GM21528 (cell line): ENCODE results near the gene UGGT1.

Experiments
- ATAC-seq: cut with Tn5 transposase; IDR thresholded peaks from one replicate; pipeline ENCODE4 v1.9.1; 2021; ENCODE audit warnings: mild to moderate bottlenecking, moderate library complexity; ENCODE audit not compliant: unreplicated experiment, low FRiP score

Gene UGGT1

GRCh38 chr2:128109243-128109642 lies 18.2 kb downstream of the UGGT1 start:
- no peak for ATAC-seq

- no peak for ATAC-seq
These were observed 25.1 kb downstream of the UGGT1 start for GRCh38 chr2:128115921-128116623.

- ATAC-seq: no peak
These were observed 43.6 kb downstream of the UGGT1 start for GRCh38 chr2:128134573-128134972.

GRCh38 chr2:128137094-128137616 lies 46.2 kb downstream of the UGGT1 start:
- ATAC-seq: no peak

- ATAC-seq: no peak
These were observed 48.6 kb downstream of the UGGT1 start for GRCh38 chr2:128139624-128140023.

- ATAC-seq: no peak
These were observed 54.7 kb downstream of the UGGT1 start for GRCh38 chr2:128145651-128146050.

- ATAC-seq: no peak
These were observed 62.8 kb downstream of the UGGT1 start for GRCh38 chr2:128153786-128154185.

- no peak for ATAC-seq
These were observed 63.2 kb downstream of the UGGT1 start for GRCh38 chr2:128154225-128154624.

GRCh38 chr2:128155970-128156369 lies 65.0 kb downstream of the UGGT1 start:
- no peak for ATAC-seq

GRCh38 chr2:128156812-128157211 lies 65.8 kb downstream of the UGGT1 start:
- ATAC-seq: no peak

- ATAC-seq: no peak
These were observed 66.6 kb downstream of the UGGT1 start for GRCh38 chr2:128157644-128158043.

- no peak for ATAC-seq
These were observed 67.2 kb downstream of the UGGT1 start for GRCh38 chr2:128158176-128158575.

GRCh38 chr2:128159437-128159836 lies 68.4 kb downstream of the UGGT1 start:
- ATAC-seq: no peak

GRCh38 chr2:128160616-128161275 lies 69.7 kb downstream of the UGGT1 start:
- ATAC-seq: no peak

GRCh38 chr2:128162266-128162665 lies 71.3 kb downstream of the UGGT1 start:
- ATAC-seq: no peak

- ATAC-seq: no peak
These were observed 73.3 kb downstream of the UGGT1 start for GRCh38 chr2:128164311-128164710.

- no peak for ATAC-seq
These were observed 75.8 kb downstream of the UGGT1 start for GRCh38 chr2:128166746-128167353.

GRCh38 chr2:128169094-128169493 lies 78.1 kb downstream of the UGGT1 start:
- no peak for ATAC-seq

GRCh38 chr2:128169497-128169896 lies 78.5 kb downstream of the UGGT1 start:
- no peak for ATAC-seq

GRCh38 chr2:128169933-128170709 lies 79.1 kb downstream of the UGGT1 start:
- ATAC-seq: no peak

- ATAC-seq: no peak
These were observed 79.8 kb downstream of the UGGT1 start for GRCh38 chr2:128170776-128171175.
